ENCODE results near the gene GUCY2D.

GUCY2D gene

DNA sequence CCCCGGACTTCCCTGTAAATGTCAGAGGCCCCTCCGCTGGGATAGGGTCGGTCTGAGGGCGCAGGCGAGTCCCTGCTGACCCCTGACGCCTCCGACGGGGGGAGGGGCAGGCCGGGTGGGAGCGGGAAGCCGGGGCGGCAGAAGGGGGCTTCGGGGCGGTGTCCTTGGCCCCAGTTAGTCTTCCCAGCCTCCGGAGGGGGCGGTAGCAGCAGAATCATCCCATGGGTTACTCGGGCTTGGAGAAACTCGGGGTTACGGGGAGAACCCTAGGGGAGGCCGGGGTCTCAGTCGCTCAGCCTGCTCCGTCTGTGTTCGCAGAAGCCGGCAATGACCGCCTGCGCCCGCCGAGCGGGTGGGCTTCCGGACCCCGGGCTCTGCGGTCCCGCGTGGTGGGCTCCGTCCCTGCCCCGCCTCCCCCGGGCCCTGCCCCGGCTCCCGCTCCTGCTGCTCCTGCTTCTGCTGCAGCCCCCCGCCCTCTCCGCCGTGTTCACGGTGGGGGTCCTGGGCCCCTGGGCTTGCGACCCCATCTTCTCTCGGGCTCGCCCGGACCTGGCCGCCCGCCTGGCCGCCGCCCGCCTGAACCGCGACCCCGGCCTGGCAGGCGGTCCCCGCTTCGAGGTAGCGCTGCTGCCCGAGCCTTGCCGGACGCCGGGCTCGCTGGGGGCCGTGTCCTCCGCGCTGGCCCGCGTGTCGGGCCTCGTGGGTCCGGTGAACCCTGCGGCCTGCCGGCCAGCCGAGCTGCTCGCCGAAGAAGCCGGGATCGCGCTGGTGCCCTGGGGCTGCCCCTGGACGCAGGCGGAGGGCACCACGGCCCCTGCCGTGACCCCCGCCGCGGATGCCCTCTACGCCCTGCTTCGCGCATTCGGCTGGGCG is 542 bp downstream of the GUCY2D start:
- Histone ChIP-seq H3K4me3 (ENCODE audit: low read length) (no peak overlapping the region), H3K4me1 (ENCODE audit: insufficient read depth, low read length) (no peaks in the 10 kb centered on the region), H3K27me3 (ENCODE audit: insufficient read depth, low read length) (peaks cover 69% of the 10 kb centered on the region), H2AFZ (ENCODE audit: low read depth, low read length) (no peak overlapping the region), H3K9me3 (ENCODE audit: low read length) (peaks cover 9% of the 10 kb centered on the region), H3K36me3 (ENCODE audit: insufficient read depth, low read length) (no peaks in the 10 kb centered on the region)

DNA sequence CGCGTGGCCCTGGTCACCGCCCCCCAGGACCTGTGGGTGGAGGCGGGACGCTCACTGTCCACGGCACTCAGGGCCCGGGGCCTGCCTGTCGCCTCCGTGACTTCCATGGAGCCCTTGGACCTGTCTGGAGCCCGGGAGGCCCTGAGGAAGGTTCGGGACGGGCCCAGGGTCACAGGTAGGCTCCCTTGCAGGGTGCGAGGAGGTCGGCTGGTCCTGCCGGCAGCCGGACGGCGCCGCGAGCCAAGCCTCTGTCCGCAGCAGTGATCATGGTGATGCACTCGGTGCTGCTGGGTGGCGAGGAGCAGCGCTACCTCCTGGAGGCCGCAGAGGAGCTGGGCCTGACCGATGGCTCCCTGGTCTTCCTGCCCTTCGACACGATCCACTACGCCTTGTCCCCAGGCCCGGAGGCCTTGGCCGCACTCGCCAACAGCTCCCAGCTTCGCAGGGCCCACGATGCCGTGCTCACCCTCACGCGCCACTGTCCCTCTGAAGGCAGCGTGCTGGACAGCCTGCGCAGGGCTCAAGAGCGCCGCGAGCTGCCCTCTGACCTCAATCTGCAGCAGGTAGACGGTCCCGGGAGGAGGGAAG is 1.3 kb downstream of the GUCY2D start:
- Histone ChIP-seq H3K9me3 (ENCODE audit: low read length) (peaks cover 9% of the 10 kb centered on the region), H3K4me1 (ENCODE audit: insufficient read depth, low read length) (no peaks in the 10 kb centered on the region), H3K36me3 (ENCODE audit: insufficient read depth, low read length) (no peaks in the 10 kb centered on the region), H3K27me3 (ENCODE audit: insufficient read depth, low read length) (peaks cover 69% of the 10 kb centered on the region), H2AFZ (ENCODE audit: low read depth, low read length) (no peak overlapping the region), H3K4me3 (ENCODE audit: low read length) (no peak overlapping the region)

DNA sequence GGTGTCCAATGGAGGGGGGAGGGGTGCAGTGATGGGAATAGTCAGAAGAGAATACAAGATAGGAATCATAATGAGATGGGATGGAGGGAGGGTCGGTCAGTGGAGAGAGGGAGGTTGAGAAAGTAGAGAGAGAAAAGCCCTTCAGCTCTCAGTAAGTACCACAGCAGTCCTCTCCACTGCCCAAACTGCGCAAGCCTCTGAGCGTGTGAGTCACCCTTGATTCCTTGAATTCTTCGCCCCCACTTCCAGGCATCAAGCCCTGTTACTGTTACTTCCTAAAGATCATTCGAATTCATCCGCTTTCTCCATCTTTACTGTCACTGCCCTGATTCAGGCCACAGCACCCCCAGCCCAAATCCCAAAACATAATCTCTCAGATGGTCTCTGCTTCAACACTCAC is 2.5 kb downstream of the GUCY2D start:
- Histone ChIP-seq H3K4me1 (ENCODE audit: insufficient read depth, low read length) (no peaks in the 10 kb centered on the region), H3K27me3 (ENCODE audit: insufficient read depth, low read length) (peaks cover 66% of the 10 kb centered on the region), H3K9me3 (ENCODE audit: low read length) (peaks cover 9% of the 10 kb centered on the region), H3K4me3 (ENCODE audit: low read length) (no peak overlapping the region), H3K36me3 (ENCODE audit: insufficient read depth, low read length) (no peaks in the 10 kb centered on the region), H2AFZ (ENCODE audit: low read depth, low read length) (no peak overlapping the region)

DNA sequence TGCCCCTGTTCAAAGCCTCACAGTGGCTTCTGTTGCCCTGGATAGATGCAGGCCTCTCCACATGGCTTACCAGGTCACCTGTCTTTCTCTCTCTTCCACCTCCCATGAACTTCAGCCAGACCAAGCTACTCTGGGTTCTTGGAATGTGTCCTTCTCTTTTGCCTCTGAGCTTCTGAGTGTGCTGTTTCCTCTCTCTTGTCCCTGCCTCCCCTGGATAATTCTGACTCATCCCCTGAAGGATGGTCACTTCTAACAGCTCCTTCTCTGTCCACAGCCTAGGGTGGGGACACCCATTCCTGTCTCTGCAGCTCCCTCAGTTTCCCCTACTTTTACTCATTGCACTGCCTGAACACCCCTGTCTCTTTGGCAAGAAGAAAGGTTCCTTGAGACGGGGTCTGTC is 2.9 kb downstream of the GUCY2D start:
- Histone ChIP-seq H3K9me3 (ENCODE audit: low read length) (peaks cover 9% of the 10 kb centered on the region), H3K27me3 (ENCODE audit: insufficient read depth, low read length) (peaks cover 65% of the 10 kb centered on the region), H3K4me3 (ENCODE audit: low read length) (no peak overlapping the region), H3K36me3 (ENCODE audit: insufficient read depth, low read length) (no peaks in the 10 kb centered on the region), H2AFZ (ENCODE audit: low read depth, low read length) (no peak overlapping the region), H3K4me1 (ENCODE audit: insufficient read depth, low read length) (no peaks in the 10 kb centered on the region)

- no peak overlapping the region for H3K4me3 ChIP-seq (ENCODE audit: low read length)
- H3K36me3 ChIP-seq (ENCODE audit: insufficient read depth, low read length): no peaks in the 10 kb centered on the region
- peaks cover 59% of the 10 kb centered on the region for H3K27me3 ChIP-seq (ENCODE audit: insufficient read depth, low read length)
- H3K9me3 ChIP-seq (ENCODE audit: low read length): peaks cover 6% of the 10 kb centered on the region
- no peaks in the 10 kb centered on the region for H3K4me1 ChIP-seq (ENCODE audit: insufficient read depth, low read length)
- no peak overlapping the region for H2AFZ ChIP-seq (ENCODE audit: low read depth, low read length)
Measured at GRCh38 chr17:8005967-8006730, 3.7 kb downstream of the GUCY2D start.

GRCh38 chr17:8006836-8007680 is 4.6 kb downstream of the GUCY2D start:
- Histone ChIP-seq H3K9me3 (ENCODE audit: low read length) (peaks cover 6% of the 10 kb centered on the region), H3K27me3 (ENCODE audit: insufficient read depth, low read length) (peaks cover 56% of the 10 kb centered on the region), H3K4me3 (ENCODE audit: low read length) (no peak overlapping the region), H2AFZ (ENCODE audit: low read depth, low read length) (no peak overlapping the region), H3K4me1 (ENCODE audit: insufficient read depth, low read length) (no peaks in the 10 kb centered on the region), H3K36me3 (ENCODE audit: insufficient read depth, low read length) (no peaks in the 10 kb centered on the region)

- Histone ChIP-seq H2AFZ (ENCODE audit: low read depth, low read length) (no peak overlapping the region), H3K36me3 (ENCODE audit: insufficient read depth, low read length) (no peaks in the 10 kb centered on the region), H3K4me1 (ENCODE audit: insufficient read depth, low read length) (no peaks in the 10 kb centered on the region), H3K27me3 (ENCODE audit: insufficient read depth, low read length) (peaks cover 57% of the 10 kb centered on the region), H3K4me3 (ENCODE audit: low read length) (no peak overlapping the region), H3K9me3 (ENCODE audit: low read length) (peaks cover 6% of the 10 kb centered on the region)
Measured at GRCh38 chr17:8007836-8008235, 5.4 kb downstream of the GUCY2D start.

DNA sequence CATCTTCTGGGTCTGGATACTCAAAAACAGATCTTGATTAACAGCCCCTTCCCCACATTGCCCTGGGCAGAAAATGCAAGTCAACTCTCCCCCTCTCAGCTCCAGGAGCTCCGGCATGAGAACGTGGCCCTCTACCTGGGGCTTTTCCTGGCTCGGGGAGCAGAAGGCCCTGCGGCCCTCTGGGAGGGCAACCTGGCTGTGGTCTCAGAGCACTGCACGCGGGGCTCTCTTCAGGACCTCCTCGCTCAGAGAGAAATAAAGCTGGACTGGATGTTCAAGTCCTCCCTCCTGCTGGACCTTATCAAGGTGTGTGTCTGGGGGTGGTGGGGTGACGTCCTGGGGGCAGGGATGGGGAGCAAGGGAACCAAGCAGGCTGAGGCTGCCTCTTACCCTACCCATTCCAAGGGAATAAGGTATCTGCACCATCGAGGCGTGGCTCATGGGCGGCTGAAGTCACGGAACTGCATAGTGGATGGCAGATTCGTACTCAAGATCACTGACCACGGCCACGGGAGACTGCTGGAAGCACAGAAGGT is 9.7 kb downstream of the GUCY2D start:
- peaks cover 3% of the 10 kb centered on the region for H3K4me1 ChIP-seq (ENCODE audit: insufficient read depth, low read length)
- peaks cover 2% of the 10 kb centered on the region for H3K9me3 ChIP-seq (ENCODE audit: low read length)
- peaks cover 55% of the 10 kb centered on the region for H3K27me3 ChIP-seq (ENCODE audit: insufficient read depth, low read length)
- H3K36me3 ChIP-seq (ENCODE audit: insufficient read depth, low read length): no peaks in the 10 kb centered on the region
- H2AFZ ChIP-seq (ENCODE audit: low read depth, low read length): no peak overlapping the region
- no peak overlapping the region for H3K4me3 ChIP-seq (ENCODE audit: low read length)

- Histone ChIP-seq H3K4me1 (ENCODE audit: insufficient read depth, low read length) (peaks cover 3% of the 10 kb centered on the region), H3K36me3 (ENCODE audit: insufficient read depth, low read length) (no peaks in the 10 kb centered on the region), H3K27me3 (ENCODE audit: insufficient read depth, low read length) (peaks cover 54% of the 10 kb centered on the region), H3K9me3 (ENCODE audit: low read length) (peaks cover 2% of the 10 kb centered on the region), H2AFZ (ENCODE audit: low read depth, low read length) (no peak overlapping the region), H3K4me3 (ENCODE audit: low read length) (no peak overlapping the region)
Measured at GRCh38 chr17:8012996-8013640, 10.7 kb downstream of the GUCY2D start.

DNA sequence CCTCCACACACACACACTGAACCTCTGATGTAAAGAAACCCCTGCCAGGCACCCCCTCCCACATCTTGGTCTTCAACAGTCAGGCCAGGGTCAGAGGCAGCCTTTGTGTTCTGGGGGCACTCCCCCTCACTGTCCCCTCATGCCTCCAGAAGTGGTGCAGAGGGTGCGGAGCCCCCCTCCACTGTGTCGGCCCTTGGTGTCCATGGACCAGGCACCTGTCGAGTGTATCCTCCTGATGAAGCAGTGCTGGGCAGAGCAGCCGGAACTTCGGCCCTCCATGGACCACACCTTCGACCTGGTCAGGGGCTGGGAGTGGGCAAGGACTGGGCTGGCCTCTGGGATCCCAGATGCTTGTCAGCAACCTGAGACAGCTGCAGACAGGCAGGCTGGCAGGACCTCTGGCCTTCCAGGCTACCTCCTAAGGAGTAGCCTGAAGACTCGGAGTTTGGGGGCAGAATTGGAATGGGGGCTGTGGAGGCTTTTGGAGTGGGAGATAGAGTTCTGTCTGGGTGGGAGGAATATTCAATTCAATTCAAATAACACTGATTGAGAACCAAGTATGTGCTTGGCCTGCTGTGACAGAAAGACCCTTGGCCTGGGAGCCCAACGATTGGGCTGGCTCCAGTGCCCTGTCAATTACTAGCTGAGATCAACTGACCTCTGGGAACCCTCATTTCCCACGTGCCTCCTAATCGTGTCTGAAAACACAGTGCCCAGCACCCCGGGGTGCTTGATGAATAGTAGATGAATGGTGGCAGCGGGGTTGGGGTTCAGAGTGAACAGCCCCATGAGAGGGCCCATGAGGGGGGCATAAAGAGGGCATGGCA is 11.5 kb downstream of the GUCY2D start:
- Histone ChIP-seq H3K36me3 (ENCODE audit: insufficient read depth, low read length) (no peaks in the 10 kb centered on the region), H3K27me3 (ENCODE audit: insufficient read depth, low read length) (peaks cover 58% of the 10 kb centered on the region), H3K9me3 (ENCODE audit: low read length) (peaks cover 2% of the 10 kb centered on the region), H2AFZ (ENCODE audit: low read depth, low read length) (no peak overlapping the region), H3K4me3 (ENCODE audit: low read length) (no peak overlapping the region), H3K4me1 (ENCODE audit: insufficient read depth, low read length) (peaks cover 3% of the 10 kb centered on the region)

DNA sequence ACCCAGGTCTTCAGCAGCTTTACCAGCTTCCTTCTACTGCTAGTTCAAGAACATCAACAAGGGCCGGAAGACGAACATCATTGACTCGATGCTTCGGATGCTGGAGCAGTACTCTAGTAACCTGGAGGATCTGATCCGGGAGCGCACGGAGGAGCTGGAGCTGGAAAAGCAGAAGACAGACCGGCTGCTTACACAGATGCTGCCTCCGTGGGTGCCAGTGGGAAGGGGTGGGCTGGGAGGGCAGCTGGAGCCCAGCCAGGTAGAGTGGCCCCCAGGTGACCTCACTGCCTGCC is 12.1 kb downstream of the GUCY2D start:
- Histone ChIP-seq H3K4me3 (ENCODE audit: low read length) (no peak overlapping the region), H3K4me1 (ENCODE audit: insufficient read depth, low read length) (peaks cover 3% of the 10 kb centered on the region), H2AFZ (ENCODE audit: low read depth, low read length) (no peak overlapping the region), H3K27me3 (ENCODE audit: insufficient read depth, low read length) (peaks cover 63% of the 10 kb centered on the region), H3K36me3 (ENCODE audit: insufficient read depth, low read length) (no peaks in the 10 kb centered on the region), H3K9me3 (ENCODE audit: low read length) (peaks cover 2% of the 10 kb centered on the region)

Measured in neuron (in vitro differentiated cells).